CD4-positive, alpha-beta T cell treated with Interleukin-4 for 1 hour (primary cell): ENCODE data around the gene C10orf105.

Source experiments
- DNase-seq, 2 donors: peaks; one replicate each; pipeline ENCODE4 v3.0.0-alpha.2; 2020 to 2022

The C10orf105 gene, protein sequence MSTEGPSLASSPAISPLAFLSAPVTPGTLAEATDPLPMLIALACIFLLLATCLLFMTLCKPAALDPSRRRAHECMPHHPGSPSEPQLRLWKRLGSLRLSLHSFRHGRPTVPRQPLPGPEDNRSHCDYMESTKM

DNA sequence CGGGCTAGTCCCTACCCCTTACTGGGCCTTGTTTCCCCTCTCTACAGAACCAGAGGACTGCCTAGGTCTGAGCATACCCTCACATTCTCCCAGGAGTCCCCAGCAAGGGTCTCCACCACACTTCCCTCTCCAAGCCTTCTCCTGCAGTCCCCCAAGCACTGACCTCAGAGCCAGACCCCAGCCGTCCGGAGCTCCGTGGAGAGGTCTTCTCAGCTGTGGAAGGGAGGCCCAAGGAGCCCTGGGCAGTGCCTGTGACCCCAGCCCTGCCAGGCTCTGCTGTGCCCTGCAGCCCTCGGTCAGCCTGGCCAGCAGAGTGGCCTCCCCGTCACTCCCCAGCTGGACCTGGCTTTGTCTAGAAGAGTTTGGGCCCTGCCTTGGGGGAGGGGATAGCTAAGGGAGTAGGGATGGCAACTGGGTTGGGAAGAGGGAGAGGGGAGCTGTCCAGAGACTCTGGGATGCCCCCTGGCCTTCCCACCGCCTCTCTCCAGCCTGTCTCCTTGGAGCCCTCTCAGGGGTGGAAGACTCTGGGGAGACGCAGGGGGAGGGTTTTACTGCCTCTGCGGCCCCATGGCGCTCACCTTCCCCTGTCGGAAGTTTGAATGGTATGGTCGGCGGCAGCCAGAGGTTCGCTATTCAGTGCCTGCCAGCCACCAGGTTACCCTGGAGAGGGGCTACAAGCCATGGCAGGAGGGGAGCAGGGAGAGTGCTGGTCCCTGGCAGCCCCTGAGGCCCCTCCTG lies at the start of gene C10orf105:
C10orf105 (minus strand) TSS at position 315 of the 738 bp plus-strand sequence. CDS start 3,441 bp downstream, outside the sequence.
- DNase-seq = no peak

DNA sequence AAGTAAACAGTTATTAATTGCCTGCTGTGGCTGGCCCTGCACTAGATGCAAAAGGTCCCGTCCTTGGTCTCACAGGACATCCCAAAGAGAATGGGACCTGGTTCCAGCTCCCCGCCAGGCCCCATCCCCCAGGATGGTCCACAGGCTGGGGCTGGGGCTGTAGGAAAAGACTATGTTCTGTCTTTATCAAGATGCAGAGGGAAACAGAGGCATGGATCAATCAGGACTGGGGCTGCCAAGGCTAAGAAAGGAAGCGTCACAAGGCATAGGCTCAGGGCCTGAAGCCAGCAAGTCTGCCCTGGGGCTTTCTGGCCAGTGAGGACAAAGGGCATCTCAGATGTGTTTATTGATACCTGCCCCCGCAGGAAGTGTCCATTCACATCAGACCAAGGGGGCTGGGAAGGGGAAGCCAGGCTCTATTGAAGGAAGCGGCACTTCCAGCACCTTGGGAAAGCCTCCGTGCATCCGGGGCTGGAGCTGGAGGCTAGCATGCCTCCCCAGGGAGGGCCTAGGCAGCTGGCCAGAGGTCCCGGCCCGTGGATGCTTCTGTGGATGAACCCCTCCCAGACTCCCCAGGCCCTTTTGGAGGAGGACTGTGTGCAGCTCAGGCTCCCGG lies 48.0 kb upstream of the C10orf105 start:
- no peak for DNase-seq

DNA sequence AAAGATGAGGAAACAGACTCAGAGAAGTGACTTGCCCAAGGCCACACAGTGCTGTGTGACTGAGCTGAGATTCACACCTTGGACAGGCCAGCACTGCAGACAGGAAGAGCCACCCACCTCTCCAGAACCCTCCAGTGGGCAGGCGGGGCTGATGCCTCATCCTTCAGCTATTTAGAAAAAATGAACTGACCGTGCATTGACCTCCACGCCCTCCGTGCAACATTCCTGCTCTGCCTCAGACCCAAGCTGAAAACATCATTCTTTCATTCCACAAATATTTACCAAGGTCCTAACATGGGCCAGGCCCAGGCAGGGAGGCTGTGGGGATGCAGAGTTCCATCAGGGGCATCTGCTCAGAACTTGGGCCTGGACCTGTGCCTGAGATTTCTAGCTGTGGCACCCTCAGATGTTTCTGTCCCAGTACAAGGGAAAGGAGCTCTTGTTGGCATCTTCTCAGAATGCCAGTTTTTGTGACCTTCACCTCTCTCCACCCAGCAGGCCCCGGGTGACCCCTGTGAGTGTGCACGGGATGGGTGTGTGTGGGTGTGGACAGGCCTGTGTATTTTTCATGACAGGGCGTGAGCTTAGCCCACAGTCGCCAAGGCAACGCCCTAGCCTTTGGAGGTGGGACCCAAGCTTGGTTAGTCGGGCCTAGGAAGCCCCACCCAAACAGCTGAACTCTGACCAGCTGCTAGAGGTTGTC lies 47.3 kb upstream of the C10orf105 start:
- peak; percentile 60 to 81 for DNase-seq

DNA sequence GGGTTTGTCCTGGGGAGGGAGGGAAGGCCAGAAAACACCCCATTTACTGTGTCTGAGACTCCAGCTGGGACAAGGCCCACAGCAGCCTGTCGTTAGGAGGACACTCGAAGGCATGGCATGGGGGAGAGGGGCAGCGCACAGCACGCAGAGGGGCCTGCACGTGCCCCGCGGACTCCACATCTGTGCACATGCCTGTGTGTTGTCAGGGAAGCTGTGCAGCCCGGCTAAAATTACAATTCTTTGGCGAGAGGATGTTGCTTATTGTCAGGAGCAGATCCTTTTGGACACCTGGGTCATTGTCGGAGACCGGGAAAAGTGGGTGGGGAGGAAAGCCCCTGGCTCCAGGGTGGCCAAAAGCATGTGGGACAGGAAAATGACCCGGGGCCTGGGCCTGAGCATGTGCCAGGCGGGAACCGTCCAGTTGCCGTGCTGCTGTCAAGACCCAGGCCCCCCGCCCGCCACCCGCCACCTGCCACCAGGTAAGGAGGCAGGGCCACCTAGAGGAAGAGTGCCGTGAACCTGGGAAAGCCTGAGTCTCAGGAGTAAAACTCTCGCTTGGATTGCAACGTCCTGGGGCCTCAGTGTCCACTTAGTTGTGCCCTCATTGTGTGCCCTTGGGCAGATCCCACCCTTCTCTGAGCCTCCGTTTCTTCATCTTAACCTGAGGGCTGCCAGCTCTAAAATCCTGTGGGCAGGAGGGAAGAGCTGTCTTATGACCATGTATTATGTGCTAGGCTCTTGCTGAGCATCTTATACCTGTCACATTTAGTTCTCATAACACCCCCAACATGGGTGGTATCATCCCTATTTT lies 46.5 kb upstream of the C10orf105 start:
- no peak for DNase-seq

DNA sequence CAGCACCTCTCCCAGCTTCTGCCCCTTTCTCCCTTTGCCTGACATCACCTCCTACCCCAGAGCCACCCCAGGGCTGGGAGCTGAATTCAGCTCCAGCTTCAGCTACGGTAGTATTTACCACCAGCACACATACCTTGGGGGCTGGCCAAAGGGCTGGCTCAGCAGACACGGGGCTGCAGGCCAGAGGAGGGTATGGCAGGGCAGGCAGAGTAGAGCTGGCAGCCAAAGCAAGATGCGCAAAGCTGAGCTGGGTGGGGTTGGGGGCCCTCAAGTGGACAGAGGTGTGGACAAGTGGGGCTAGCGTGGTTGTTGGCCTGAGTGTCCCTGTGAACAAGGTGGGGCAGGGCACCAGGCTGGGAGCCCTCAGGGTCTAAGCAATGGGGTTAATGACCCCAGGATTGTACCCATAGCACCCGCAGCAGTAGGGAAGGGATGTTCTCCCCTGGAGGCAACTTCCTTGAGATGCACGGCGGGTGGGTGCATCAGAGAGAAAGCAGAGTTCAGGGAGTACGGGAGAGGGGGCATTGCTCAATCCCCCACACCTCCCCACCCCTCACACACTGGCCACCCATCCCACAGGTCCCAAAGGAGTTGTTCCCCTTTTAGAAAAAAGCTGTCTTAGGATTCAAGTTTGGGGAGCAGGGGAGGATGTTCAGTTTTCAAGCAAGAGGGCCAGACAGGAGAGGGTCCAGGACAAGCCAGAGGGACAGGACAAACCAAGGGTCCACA lies 45.8 kb upstream of the C10orf105 start:
- no peak for DNase-seq

DNA sequence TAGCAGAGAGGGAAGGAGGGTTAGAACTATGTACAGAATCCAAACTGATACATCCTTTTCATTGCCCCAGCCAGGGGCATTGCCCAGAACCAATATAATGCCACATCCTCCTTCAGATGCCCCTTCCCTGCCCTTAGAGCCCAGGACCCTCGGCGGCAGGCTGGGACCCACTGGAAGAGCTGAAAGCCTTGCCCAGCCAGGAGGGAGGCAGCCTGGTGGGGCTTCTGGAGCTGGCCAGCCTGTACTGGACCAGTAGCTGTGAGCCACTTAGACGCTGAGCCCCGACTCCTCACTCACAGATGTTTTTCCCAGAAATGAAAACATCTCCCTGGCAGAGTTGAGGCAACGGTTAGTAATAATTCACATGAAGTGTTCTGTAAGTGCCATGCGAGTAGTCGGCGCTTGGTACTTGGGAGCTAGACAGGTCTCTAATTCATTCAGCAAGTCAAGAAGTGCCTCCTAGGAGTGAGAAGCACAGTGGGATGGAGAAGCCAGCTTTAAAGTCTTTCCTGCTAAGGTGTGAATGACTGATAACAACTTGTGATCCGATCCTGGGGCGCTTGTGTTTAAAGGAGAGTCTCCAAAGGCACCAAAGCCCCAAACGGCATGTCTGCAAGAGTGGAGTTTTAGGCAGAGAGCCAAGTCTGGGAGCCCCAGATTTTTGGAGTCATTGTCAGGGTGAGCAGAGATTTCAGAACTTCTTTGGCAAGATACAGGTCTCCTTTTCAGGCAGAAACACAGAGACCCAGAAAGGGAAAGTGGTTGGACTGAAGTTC lies 44.0 kb upstream of the C10orf105 start:
- no peak for DNase-seq

DNA sequence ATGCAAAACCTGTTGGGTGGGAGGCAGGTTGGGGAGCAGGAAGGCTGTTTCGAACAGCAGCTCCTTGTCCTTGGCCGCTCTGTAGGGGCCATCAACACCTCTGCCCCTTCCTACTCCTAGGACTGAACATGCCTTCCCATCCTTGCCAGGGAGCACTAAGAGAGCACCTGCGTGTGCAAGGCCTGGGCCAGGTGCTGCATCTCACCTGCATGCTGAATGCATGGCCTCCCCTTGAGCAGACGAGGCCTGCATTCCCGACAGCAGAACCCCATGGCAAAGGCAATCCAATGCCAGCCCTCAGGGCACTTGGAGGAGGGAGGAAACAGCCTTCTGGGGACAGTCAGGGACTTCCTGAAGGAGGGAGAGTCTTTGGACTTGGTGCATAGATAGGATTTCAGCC lies 42.7 kb upstream of the C10orf105 start:
- no peak for DNase-seq

DNA sequence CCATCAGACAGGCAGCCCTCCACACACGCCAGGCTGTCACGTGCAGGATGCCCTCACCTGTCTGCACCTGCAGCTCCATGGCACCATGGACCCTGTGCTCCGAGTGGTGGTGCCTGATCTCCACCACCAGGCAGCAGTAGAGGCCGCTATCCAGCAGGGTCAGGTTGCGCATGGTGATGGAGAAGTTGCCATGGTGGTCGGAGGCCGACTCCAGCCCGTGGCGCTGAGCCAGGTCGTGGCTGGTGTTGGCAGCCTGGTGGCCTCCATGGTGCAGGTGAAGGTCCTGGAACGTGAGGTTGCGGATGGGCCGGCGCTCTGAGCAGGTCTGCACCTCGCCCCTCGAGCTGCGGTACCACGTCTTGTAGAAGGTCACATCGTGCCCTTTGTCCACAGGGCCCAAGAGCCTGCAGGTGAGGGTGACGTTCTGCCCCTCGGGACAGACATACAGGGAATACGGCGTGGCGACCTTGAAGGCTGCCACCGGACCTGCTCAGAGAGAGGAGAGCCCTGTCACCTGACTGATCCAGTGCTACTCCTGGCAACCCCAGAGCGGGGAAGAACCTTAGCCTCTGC lies 42.0 kb upstream of the C10orf105 start:
- DNase-seq = no peak

DNA sequence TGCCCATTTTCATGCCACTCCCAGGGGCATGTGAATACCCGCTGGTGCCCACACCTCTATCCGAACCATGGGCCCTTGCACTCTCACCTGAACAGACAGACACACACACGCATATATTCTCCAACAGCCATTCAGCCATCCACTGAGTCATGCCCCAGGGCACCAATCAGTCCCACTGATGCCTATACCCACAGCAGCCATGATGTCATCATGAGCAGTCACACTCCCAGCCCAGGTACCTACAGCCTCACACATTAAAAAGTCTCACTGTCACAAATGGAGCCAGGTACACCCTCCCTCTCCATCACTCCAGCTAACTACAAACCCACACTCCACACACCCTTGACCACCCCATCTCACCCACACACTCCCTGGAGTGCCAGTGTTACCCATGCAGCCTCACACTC lies 41.5 kb upstream of the C10orf105 start:
- no peak for DNase-seq

DNA sequence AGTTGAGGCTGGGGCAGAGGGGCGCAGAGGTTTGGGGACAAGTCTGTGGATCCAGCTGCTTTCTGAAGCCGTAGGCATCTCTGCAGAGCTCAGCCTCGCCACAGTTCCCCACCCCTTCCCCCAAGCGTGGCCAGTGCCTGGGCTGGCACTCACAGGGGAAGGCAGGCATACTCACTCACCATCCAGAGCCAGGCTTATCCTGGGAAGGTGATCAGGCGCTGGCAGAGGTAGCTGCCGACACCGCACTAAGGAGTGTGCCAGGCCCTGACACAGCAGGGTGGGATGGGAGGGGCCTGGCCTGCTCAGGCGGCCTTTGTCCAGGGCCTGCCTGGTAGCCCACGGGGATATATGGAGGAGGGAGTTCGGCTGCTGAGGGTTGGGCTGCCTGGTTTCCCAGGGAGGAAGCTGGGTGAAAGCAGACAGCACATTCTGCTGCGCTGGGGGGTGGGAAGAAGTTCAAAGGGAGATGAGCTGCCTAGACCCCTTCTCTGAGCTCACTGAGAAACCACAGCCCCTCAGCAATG lies 37.9 kb upstream of the C10orf105 start:
- no peak for DNase-seq

DNA sequence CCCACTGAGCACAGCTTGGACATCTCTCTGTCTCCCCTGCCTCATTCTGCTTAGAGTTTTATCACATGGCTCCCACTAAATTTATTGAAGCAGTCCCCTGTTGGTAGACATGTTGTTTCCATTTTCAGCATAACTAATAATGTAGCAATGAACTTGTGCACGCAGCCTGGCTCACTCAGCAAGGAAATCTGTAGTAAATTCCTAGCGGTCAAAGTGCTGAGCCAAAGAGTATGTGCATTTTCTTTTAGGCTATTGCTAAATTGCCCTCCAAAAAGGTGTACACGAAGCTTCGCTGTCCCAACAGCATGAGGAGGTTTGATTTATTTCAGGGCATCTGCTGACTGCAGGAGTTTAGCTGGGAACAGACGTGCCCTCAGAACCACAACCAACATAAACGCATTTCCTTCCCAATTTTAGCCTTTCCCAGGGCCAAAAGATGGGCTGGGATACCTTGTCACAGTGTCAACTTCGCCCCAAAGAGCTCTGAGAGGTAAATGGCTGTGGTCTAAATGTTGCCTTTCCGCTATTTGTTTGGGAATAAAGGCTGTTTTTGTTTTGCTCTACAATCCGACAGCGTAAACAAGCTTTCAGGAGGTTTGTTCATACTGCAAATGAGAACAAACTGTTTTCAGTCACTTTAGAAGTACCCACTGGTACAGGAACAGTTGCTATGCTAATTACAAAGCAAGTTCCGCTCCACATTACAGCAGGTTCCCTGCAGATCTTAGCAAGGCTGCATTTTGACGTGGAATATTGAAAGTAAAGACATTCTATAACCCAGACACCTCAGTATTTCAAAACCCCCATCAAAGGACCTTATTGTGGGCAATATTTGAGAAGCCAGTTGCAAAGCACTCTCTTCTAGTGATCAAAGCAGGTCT lies 37.0 kb upstream of the C10orf105 start:
- peak in 1 of 2 donors; percentile 54 for DNase-seq

DNA sequence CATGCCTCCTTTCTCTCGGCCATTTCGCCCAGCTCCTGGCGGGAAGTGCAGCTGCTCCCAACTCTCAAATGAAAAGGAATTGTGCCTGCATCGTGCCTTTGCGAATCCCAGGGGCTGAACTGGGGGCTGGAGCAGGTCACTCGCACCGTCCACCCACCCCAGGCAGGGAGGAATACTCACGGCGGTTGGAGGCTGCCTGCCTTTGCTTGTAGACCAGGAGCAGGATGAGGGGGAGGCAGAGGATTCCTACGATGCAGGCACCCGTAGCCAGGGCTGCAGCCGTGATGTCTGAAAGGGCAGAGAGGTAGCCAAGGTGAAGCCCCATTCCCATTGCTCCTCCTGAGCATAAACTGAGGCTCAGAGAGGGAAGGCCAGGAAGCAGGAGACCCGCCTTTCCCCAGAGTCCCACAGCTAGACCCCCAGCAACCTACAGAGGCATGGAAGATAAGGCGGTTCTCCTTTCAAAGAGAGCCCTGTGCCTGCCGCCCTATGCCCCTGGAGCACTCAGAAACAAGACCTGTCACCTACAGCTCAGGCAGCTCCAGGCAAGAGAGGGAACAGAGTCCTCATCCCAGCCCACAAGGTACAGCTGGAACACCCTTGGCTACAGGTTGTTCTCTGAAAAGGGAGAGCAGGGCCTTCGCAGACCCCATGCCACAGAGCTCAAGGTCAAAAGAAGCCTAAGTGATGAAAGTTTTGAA lies 35.8 kb upstream of the C10orf105 start:
- DNase-seq = no peak

DNA sequence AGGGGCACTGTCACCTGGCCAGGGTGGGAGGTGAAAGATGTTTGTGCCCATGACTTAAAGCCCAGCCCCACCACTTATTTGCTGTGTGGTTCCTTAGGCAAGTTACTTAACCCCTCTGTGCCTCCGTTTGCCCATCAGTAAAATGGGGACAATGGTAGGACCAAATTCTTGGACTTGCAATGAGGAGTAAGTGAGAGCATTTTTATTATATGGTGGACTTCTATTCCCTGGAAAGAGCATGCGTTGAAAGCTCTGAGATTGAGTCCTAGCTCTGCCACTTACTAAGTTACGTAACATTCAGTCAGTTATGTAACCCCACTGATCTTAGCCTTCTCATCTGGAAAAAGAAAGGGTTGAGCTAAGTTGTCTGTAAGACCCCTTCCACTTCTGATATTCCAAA lies 35.0 kb upstream of the C10orf105 start:
- DNase-seq = no peak

DNA sequence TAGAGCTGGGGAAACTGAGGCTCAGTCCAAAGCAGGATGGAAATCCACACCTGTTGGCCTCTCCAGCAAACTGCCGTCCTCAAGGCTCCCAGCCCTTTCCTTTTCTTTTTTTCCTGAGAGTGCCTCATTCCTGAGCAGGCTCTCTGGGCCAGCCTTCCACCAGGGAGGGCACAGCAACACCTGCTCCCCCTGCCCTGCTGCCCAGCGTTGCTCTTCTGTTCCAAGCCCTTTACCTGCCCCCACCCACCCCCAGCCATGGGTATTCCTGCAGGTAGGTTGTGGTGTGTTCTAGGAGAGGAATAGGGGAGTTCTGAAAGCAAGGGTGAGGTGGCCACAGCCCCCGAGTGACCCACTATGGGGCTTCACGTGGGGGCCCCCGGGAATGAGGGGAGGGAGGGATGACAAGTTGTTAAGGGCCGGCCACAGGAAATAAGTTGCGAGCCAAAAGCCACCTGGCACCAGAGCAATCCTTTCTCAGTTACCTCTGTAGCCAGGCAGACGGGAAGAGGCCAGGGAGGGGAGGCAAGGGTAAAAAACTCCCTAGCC lies 34.5 kb upstream of the C10orf105 start:
- DNase-seq = no peak

DNA sequence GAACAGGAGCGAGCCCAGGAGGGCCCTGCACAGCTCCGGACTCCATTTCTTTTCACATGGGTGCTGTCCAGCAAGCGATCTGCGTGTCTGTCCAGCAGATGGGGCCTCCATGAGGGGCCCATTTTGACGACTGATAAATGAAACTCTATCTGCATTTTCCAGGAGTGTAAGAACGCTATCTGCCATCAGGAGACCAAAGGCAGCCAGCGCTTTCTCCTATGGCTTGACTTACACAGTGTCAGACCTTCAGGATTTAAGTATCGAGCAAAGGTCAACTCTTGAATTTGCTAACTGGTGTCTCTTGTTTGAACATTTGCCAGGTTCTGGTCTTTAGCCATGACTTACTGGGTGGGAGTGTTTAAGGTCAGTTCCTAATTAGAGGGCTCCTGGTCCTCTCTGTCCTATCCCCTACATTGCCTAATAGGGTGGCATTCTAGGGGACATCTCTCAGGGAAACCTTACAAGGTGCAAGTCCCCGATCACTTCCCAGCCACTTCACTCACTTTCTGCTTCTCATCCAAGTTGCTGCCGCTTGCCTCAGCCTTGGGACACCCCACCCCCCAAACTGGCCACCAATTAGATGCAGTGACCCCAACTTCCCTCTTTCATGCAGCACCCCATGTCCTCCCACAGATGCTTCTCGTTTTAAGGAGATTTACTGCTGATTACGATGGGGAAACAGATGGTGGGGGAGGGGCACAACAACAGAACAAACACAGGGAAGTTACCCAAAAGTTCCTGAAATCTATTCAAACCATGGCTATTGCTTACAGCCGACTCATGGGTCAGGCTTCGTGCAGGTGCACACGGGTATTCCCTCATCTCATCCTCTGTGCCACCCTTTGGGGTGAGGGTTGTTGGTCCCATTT lies 33.7 kb upstream of the C10orf105 start:
- DNase-seq = peak in 1 of 2 donors; percentile 80

DNA sequence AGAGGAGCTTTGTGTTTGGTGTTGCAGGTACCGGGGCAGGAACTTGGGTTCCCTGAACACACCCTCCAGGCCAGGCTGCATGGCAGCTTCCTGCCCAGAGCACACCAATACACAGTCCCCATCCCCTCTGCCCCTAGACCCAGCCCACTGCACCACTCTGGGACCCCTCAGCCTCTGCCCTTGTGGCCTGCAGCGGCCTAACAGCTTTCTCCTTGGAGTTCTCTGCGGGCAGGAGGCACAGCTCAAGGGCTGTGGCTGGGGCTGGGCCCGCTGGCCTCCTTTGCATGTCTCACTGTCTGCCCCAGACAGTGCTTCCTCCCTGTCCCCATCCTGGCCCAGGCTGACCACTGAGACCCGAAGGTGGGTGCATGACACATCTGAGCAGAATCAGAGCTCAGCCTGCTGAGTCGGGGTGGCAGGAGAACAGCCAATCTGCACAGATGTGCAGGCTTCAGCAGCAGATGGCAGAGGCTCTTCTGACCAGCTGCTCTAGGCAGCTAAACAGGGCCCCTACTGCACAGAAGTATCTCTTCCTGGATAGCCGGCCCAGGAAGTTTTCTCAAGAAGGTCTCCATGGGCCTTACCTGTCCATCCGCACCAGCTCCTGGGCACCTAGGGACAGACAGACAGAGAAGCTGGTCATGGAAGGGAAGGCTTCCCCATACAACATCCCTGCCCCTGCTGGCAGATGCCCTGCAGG lies 33.0 kb upstream of the C10orf105 start:
- no peak for DNase-seq
